Measurements from ENCODE around the gene NOTO. TPM values are rescaled to one million over a fixed set of nuclear protein-coding genes. Genes with fewer than 3 reads are reported as not detected.
A peak's percentile ranks its signal among the peaks of the same experiment; 100 is the strongest.
"Not testable (repeated sequence)": the region's sequence is repeated elsewhere in the genome, so short reads cannot be mapped to it uniquely, and the experiment has no call there.

NOTO gene
- total and polyA plus RNA-seq, 2 donors (not counting 1 experiment from before 2014, with no cell fraction given) = not detected

- no peaks in the 10 kb centered on the region for H3K36me3 ChIP-seq (ENCODE audit: control insufficient read depth, insufficient read depth, low read length)
- H2AFZ ChIP-seq (ENCODE audit: low read length) = no peak overlapping the region
- H3K4me1 ChIP-seq (ENCODE audit: control insufficient read depth, extremely low read depth, insufficient read depth, low read length) = no peaks in the 10 kb centered on the region
- H3K4me2 ChIP-seq (ENCODE audit: extremely low read depth, insufficient read depth, low read length) = no peak overlapping the region
- H3K9ac ChIP-seq (ENCODE audit: insufficient read depth, low read length) = no peak overlapping the region
- H4K20me1 ChIP-seq (ENCODE audit: control insufficient read depth, extremely low read depth, insufficient read depth, low read length) = no peaks in the 10 kb centered on the region
- H3K27me3 ChIP-seq (ENCODE audit: control insufficient read depth, insufficient read depth, low read length) = peaks cover 5% of the 10 kb centered on the region
- no peaks in the 10 kb centered on the region for H3K79me2 ChIP-seq (ENCODE audit: control insufficient read depth, insufficient read depth, low read length)
- peak; percentile 62 to 73 for DNase-seq (ENCODE audit: low read depth in 2 of 2)
- no peak overlapping the region for H3K27ac ChIP-seq (ENCODE audit: insufficient read depth, low read length)
- H3K9me3 ChIP-seq (ENCODE audit: control insufficient read depth, insufficient read depth, low read depth, low read length) = no peaks in the 10 kb centered on the region
- TF ChIP-seq CTCF (conservative IDR thresholded peaks at IDR 0.05 in 1 of 2, IDR thresholded peaks at IDR 0.05 in 1 of 2; ENCODE audit: low read depth in 1 of 2, low read length in 2 of 2) (peak; percentile 91), EZH2 (IDR thresholded peaks at IDR 0.05; ENCODE audit: low read length, missing control alignments) (no peak)
- H3K4me3 ChIP-seq (replicated peaks in 1 of 4; ENCODE audit: control extremely low read depth in 1 of 4, insufficient read depth in 1 of 4, low read depth in 3 of 4, low read length in 4 of 4) = no peak overlapping the region
These were observed 38.6 kb upstream of the NOTO start for GRCh38 chr2:73163483-73164367.

- not testable (repeated sequence) for H3K27me3 ChIP-seq (ENCODE audit: control insufficient read depth, insufficient read depth, low read length); H3K9ac ChIP-seq (ENCODE audit: insufficient read depth, low read length); H3K4me2 ChIP-seq (ENCODE audit: extremely low read depth, insufficient read depth, low read length); H3K4me3 ChIP-seq (replicated peaks in 1 of 4; ENCODE audit: control extremely low read depth in 1 of 4, insufficient read depth in 1 of 4, low read depth in 3 of 4, low read length in 4 of 4); H3K4me1 ChIP-seq (ENCODE audit: control insufficient read depth, extremely low read depth, insufficient read depth, low read length); H3K36me3 ChIP-seq (ENCODE audit: control insufficient read depth, insufficient read depth, low read length); H4K20me1 ChIP-seq (ENCODE audit: control insufficient read depth, extremely low read depth, insufficient read depth, low read length); H3K27ac ChIP-seq (ENCODE audit: insufficient read depth, low read length); H3K9me3 ChIP-seq (ENCODE audit: control insufficient read depth, insufficient read depth, low read depth, low read length); DNase-seq (ENCODE audit: low read depth in 2 of 2); H2AFZ ChIP-seq (ENCODE audit: low read length); H3K79me2 ChIP-seq (ENCODE audit: control insufficient read depth, insufficient read depth, low read length)
These were observed 36.4 kb upstream of the NOTO start for GRCh38 chr2:73165978-73166377.

GRCh38 chr2:73166813-73167212 is 35.6 kb upstream of the NOTO start:
- DNase-seq (ENCODE audit: low read depth in 2 of 2); H3K4me2 ChIP-seq (ENCODE audit: extremely low read depth, insufficient read depth, low read length); H3K4me1 ChIP-seq (ENCODE audit: control insufficient read depth, extremely low read depth, insufficient read depth, low read length); H3K9me3 ChIP-seq (ENCODE audit: control insufficient read depth, insufficient read depth, low read depth, low read length); H3K9ac ChIP-seq (ENCODE audit: insufficient read depth, low read length); H4K20me1 ChIP-seq (ENCODE audit: control insufficient read depth, extremely low read depth, insufficient read depth, low read length); H3K27me3 ChIP-seq (ENCODE audit: control insufficient read depth, insufficient read depth, low read length); H3K4me3 ChIP-seq (replicated peaks in 1 of 4; ENCODE audit: control extremely low read depth in 1 of 4, insufficient read depth in 1 of 4, low read depth in 3 of 4, low read length in 4 of 4); H3K79me2 ChIP-seq (ENCODE audit: control insufficient read depth, insufficient read depth, low read length); H2AFZ ChIP-seq (ENCODE audit: low read length); H3K36me3 ChIP-seq (ENCODE audit: control insufficient read depth, insufficient read depth, low read length); H3K27ac ChIP-seq (ENCODE audit: insufficient read depth, low read length): not testable (repeated sequence)

GRCh38 chr2:73168348-73168747 is 34.0 kb upstream of the NOTO start:
- not testable (repeated sequence) for H3K4me3 ChIP-seq (replicated peaks in 1 of 4; ENCODE audit: control extremely low read depth in 1 of 4, insufficient read depth in 1 of 4, low read depth in 3 of 4, low read length in 4 of 4); H3K4me2 ChIP-seq (ENCODE audit: extremely low read depth, insufficient read depth, low read length); H3K27ac ChIP-seq (ENCODE audit: insufficient read depth, low read length); H3K27me3 ChIP-seq (ENCODE audit: control insufficient read depth, insufficient read depth, low read length); H3K4me1 ChIP-seq (ENCODE audit: control insufficient read depth, extremely low read depth, insufficient read depth, low read length); H2AFZ ChIP-seq (ENCODE audit: low read length); H3K79me2 ChIP-seq (ENCODE audit: control insufficient read depth, insufficient read depth, low read length); H3K9ac ChIP-seq (ENCODE audit: insufficient read depth, low read length); H3K36me3 ChIP-seq (ENCODE audit: control insufficient read depth, insufficient read depth, low read length); H3K9me3 ChIP-seq (ENCODE audit: control insufficient read depth, insufficient read depth, low read depth, low read length); H4K20me1 ChIP-seq (ENCODE audit: control insufficient read depth, extremely low read depth, insufficient read depth, low read length); DNase-seq (ENCODE audit: low read depth in 2 of 2)

GRCh38 chr2:73170341-73170740 is 32.0 kb upstream of the NOTO start:
- H3K27me3 ChIP-seq (ENCODE audit: control insufficient read depth, insufficient read depth, low read length); DNase-seq (ENCODE audit: low read depth in 2 of 2); H3K4me3 ChIP-seq (replicated peaks in 1 of 4; ENCODE audit: control extremely low read depth in 1 of 4, insufficient read depth in 1 of 4, low read depth in 3 of 4, low read length in 4 of 4); H2AFZ ChIP-seq (ENCODE audit: low read length); H3K27ac ChIP-seq (ENCODE audit: insufficient read depth, low read length); H3K79me2 ChIP-seq (ENCODE audit: control insufficient read depth, insufficient read depth, low read length); H3K4me2 ChIP-seq (ENCODE audit: extremely low read depth, insufficient read depth, low read length); H3K4me1 ChIP-seq (ENCODE audit: control insufficient read depth, extremely low read depth, insufficient read depth, low read length); H3K9ac ChIP-seq (ENCODE audit: insufficient read depth, low read length); H3K36me3 ChIP-seq (ENCODE audit: control insufficient read depth, insufficient read depth, low read length); H4K20me1 ChIP-seq (ENCODE audit: control insufficient read depth, extremely low read depth, insufficient read depth, low read length); H3K9me3 ChIP-seq (ENCODE audit: control insufficient read depth, insufficient read depth, low read depth, low read length): not testable (repeated sequence)

Data from fibroblast of lung (primary cell).